Myocyte (in vitro differentiated cells): ENCODE results near the gene RAB3C. TPM values are rescaled to one million over a fixed set of nuclear protein-coding genes. Genes with fewer than 3 reads are reported as not detected.
A peak's percentile ranks its signal among the peaks of the same experiment; 100 is the strongest.
"Not testable (repeated sequence)": the region's sequence is repeated elsewhere in the genome, so short reads cannot be mapped to it uniquely, and the experiment has no call there.

Experiments
- DNase-seq: peaks from one replicate; pipeline ENCODE4 v3.0.0-alpha.2; 2012; ENCODE audit warnings: low read depth
- polyA plus RNA-seq: library from polyadenylated mRNA; unstranded; fragments of >200 nt; gene quantifications from one replicate; pipeline ENCODE4 v1.2.1, GENCODE V29; 2012; ENCODE audit warnings: missing spikeins
- total RNA-seq: library from RNA; depleted of rRNA; stranded (reverse); fragments of >200 nt; gene quantifications from 2 replicates; pipeline ENCODE4 v1.2.3, GENCODE V29; 2014

Gene RAB3C
- not detected in 2 replicates for total RNA-seq
- polyA plus RNA-seq = not detected

- DNase-seq = peak; percentile 95
Observed at GRCh38 chr5:58582803-58583491, at the start of gene RAB3C. Gene RAB3C (plus strand): TSS chr5:58583075. CDS start chr5:58583209, 134 bp downstream.

GRCh38 chr5:58541935-58542334, 40.9 kb upstream of the RAB3C start:
- not testable (repeated sequence) for DNase-seq

GRCh38 chr5:58542709-58543108, 40.2 kb upstream of the RAB3C start:
- no peak for DNase-seq

- DNase-seq = no peak
Observed at GRCh38 chr5:58543723-58544122, 39.2 kb upstream of the RAB3C start.

- DNase-seq = no peak
Observed at GRCh38 chr5:58544195-58544594, 38.7 kb upstream of the RAB3C start.

GRCh38 chr5:58544926-58545325, 37.9 kb upstream of the RAB3C start:
- no peak for DNase-seq

- DNase-seq = no peak
Observed at GRCh38 chr5:58545912-58546311, 37.0 kb upstream of the RAB3C start.

- DNase-seq = no peak
Observed at GRCh38 chr5:58548068-58548467, 34.8 kb upstream of the RAB3C start.

GRCh38 chr5:58551492-58551891, 31.4 kb upstream of the RAB3C start:
- DNase-seq = no peak

- not testable (repeated sequence) for DNase-seq
Observed at GRCh38 chr5:58557665-58558338, 25.1 kb upstream of the RAB3C start.

GRCh38 chr5:58563016-58563700, 19.7 kb upstream of the RAB3C start:
- not testable (repeated sequence) for DNase-seq

- DNase-seq = not testable (repeated sequence)
Observed at GRCh38 chr5:58564043-58564832, 18.6 kb upstream of the RAB3C start.

- no peak for DNase-seq
Observed at GRCh38 chr5:58565033-58565432, 17.8 kb upstream of the RAB3C start.

- DNase-seq = no peak
Observed at GRCh38 chr5:58571501-58571900, 11.4 kb upstream of the RAB3C start.

- DNase-seq = not testable (repeated sequence)
Observed at GRCh38 chr5:58572973-58573372, 9.9 kb upstream of the RAB3C start.

- no peak for DNase-seq
Observed at GRCh38 chr5:58579781-58580180, 3.1 kb upstream of the RAB3C start.

- no peak for DNase-seq
Observed at GRCh38 chr5:58582019-58582802, 664 bp upstream of the RAB3C start.

- no peak for DNase-seq
Observed at GRCh38 chr5:58595952-58596351, 13.1 kb downstream of the RAB3C start.

GRCh38 chr5:58598440-58598839, 15.6 kb downstream of the RAB3C start:
- no peak for DNase-seq

- no peak for DNase-seq
Observed at GRCh38 chr5:58599217-58599616, 16.3 kb downstream of the RAB3C start.

GRCh38 chr5:58600613-58601012, 17.7 kb downstream of the RAB3C start:
- not testable (repeated sequence) for DNase-seq
